Neuronal stem cell (in vitro differentiated cells): ENCODE measurements around the gene WDR46.
"Not testable (repeated sequence)": the region's sequence is repeated elsewhere in the genome, so short reads cannot be mapped to it uniquely, and the experiment has no call there.

ENCODE experiments used
- DNase-seq: peaks from one replicate; pipeline ENCODE4 v3.0.0-alpha.2; 2013; ENCODE audit warnings: low spot score
- H2AFZ ChIP-seq: one replicate; pipeline ENCODE4 v1.6.1; 2013; ENCODE audit warnings: mild to moderate bottlenecking, low read length, inconsistent platforms
- H2AK5ac ChIP-seq: 2 replicates; pipeline ENCODE4 v1.6.1; 2013; ENCODE audit warnings: low read depth, mild to moderate bottlenecking, inconsistent platforms, low read length, moderate library complexity, mixed read lengths
- H2BK120ac ChIP-seq: 2 replicates; pipeline ENCODE4 v1.6.1; 2013; ENCODE audit warnings: low read depth, mild to moderate bottlenecking, inconsistent platforms, low read length, moderate library complexity, mixed read lengths
- H2BK12ac ChIP-seq: one replicate; pipeline ENCODE4 v1.6.1; 2013; ENCODE audit warnings: low read length, inconsistent platforms
- H2BK15ac ChIP-seq: 2 replicates; pipeline ENCODE4 v1.6.1; 2013; ENCODE audit warnings: mild to moderate bottlenecking, low read length, inconsistent platforms, mixed read lengths
- H2BK5ac ChIP-seq: one replicate; pipeline ENCODE4 v1.6.1; 2013; ENCODE audit warnings: inconsistent platforms, mild to moderate bottlenecking, low read length, moderate library complexity
- H3K14ac ChIP-seq: one replicate; pipeline ENCODE4 v1.6.1; 2013; ENCODE audit warnings: low read length, inconsistent platforms
- H3K18ac ChIP-seq: 2 replicates; pipeline ENCODE4 v1.6.1; 2013; ENCODE audit warnings: low read length, inconsistent platforms
- H3K23ac ChIP-seq: 2 replicates; pipeline ENCODE4 v1.6.1; 2013; ENCODE audit warnings: low read depth, mild to moderate bottlenecking, mixed read lengths, low read length, inconsistent platforms; ENCODE audit not compliant: poor library complexity
- H3K27ac ChIP-seq: replicated peaks from 3 replicates; pipeline ENCODE4 v1.5.1; 2013; ENCODE audit warnings: low read length, inconsistent platforms
- H3K27me3 ChIP-seq, 3 experiments: 2 replicates each; pipeline ENCODE4 v1.6.1; 2013; ENCODE audit warnings: low read length in 3 of 3, mild to moderate bottlenecking in 2 of 3, inconsistent platforms in 1 of 3, low read depth in 1 of 3, mixed read lengths in 1 of 3, moderate library complexity in 1 of 3; ENCODE audit not compliant: control insufficient read depth in 3 of 3, insufficient read depth in 3 of 3
- H3K36me3 ChIP-seq, 2 donors: replicated peaks in 1 of 2; 2 replicates each; pipeline ENCODE4 v1.6.1; 2013; ENCODE audit warnings: low read length in 2 of 2; ENCODE audit not compliant: control insufficient read depth in 2 of 2, insufficient read depth in 2 of 2
- H3K4ac ChIP-seq: 2 replicates; pipeline ENCODE4 v1.6.1; 2013; ENCODE audit warnings: inconsistent platforms, mild to moderate bottlenecking, low read length, moderate library complexity
- H3K4me1 ChIP-seq, 2 donors: 1 replicate in 1 of 2; 2 replicates in 1 of 2; pipeline ENCODE4 v1.6.1; 2013; ENCODE audit warnings: low read length in 2 of 2, low read depth in 1 of 2; ENCODE audit not compliant: control insufficient read depth in 2 of 2, insufficient read depth in 1 of 2
- H3K4me2 ChIP-seq: one replicate; pipeline ENCODE4 v1.6.1; 2013; ENCODE audit warnings: mild to moderate bottlenecking, low read length, inconsistent platforms; ENCODE audit not compliant: insufficient read depth, poor library complexity, severe bottlenecking
- H3K4me3 ChIP-seq, 2 donors: 2 replicates each; pipeline ENCODE4 v1.5.1; 2013; ENCODE audit warnings: low read length in 2 of 2, mild to moderate bottlenecking in 2 of 2, inconsistent platforms in 1 of 2, moderate library complexity in 1 of 2
- H3K79me1 ChIP-seq: one replicate; pipeline ENCODE4 v1.6.1; 2013; ENCODE audit warnings: low read depth, mild to moderate bottlenecking, inconsistent platforms, low read length, moderate library complexity
- H3K9ac ChIP-seq: one replicate; pipeline ENCODE4 v1.6.1; 2013; ENCODE audit warnings: mild to moderate bottlenecking, low read depth, low read length, inconsistent platforms; ENCODE audit not compliant: poor library complexity
- H3K9me3 ChIP-seq, 2 donors: replicated peaks in 1 of 2; 2 replicates each; pipeline versions ENCODE3 to v1.6.1; 2013; ENCODE audit warnings: low read length in 2 of 2, mild to moderate bottlenecking in 2 of 2, inconsistent platforms in 1 of 2, low read depth in 1 of 2, mixed read lengths in 1 of 2, moderate library complexity in 1 of 2; ENCODE audit not compliant: control insufficient read depth in 2 of 2, insufficient read depth in 1 of 2
- H4K8ac ChIP-seq: one replicate; pipeline ENCODE4 v1.6.1; 2013; ENCODE audit warnings: low read depth, mild to moderate bottlenecking, inconsistent platforms, low read length, moderate library complexity
- H4K91ac ChIP-seq: one replicate; pipeline ENCODE4 v1.6.1; 2013; ENCODE audit warnings: low read length, low read depth, mild to moderate bottlenecking, inconsistent platforms; ENCODE audit not compliant: poor library complexity
- WGBS, 2 donors: extraction: QIAGEN DNeasy Blood & Tissue Kit; methylation state at CpG; one replicate each; pipeline ENCODE4 v1.1.7; 2013; ENCODE audit warnings: missing lambda C conversion rate in 2 of 2, mixed read lengths in 1 of 2; ENCODE audit not compliant: insufficient read length in 2 of 2, insufficient replicate concordance in 1 of 2; ENCODE audit errors: extremely low coverage in 2 of 2; 5-methylcytosine and 5-hydroxymethylcytosine counted together

Gene WDR46

GRCh38 chr6:33262490-33262889 lies 26.5 kb downstream of the WDR46 start:
- not testable (repeated sequence) for H3K18ac ChIP-seq, H4K8ac ChIP-seq, H3K79me1 ChIP-seq, H4K91ac ChIP-seq, H2AK5ac ChIP-seq, H2BK12ac ChIP-seq, H3K14ac ChIP-seq, H3K27ac ChIP-seq, H2AFZ ChIP-seq, H2BK120ac ChIP-seq, H2BK5ac ChIP-seq, DNase-seq, H3K4ac ChIP-seq, H3K4me1 ChIP-seq, H3K23ac ChIP-seq, H2BK15ac ChIP-seq, H3K27me3 ChIP-seq, H3K9me3 ChIP-seq, H3K4me2 ChIP-seq, H3K9ac ChIP-seq, H3K4me3 ChIP-seq
- no CpG with 5 or more reads among the region's 3 CpGs for WGBS, 2 donors
- H3K36me3 ChIP-seq: peaks cover 28 to 91% of the 10 kb centered on the region in 2 donors

GRCh38 chr6:33259032-33259431 lies 30.0 kb downstream of the WDR46 start:
- WGBS, 2 donors: no CpG with 5 or more reads among the region's 5 CpGs
- Histone ChIP-seq H3K79me1 (no peaks in the 10 kb centered on the region), H3K36me3 (peaks cover 7 to 72% of the 10 kb centered on the region in 2 donors), H3K27ac (no peak overlapping the region), H3K9me3 (no peaks in the 10 kb centered on the region), H3K4me2 (no peak overlapping the region), H2AFZ (no peak overlapping the region), H2AK5ac (no peak overlapping the region), H3K9ac (peak overlapping the region; percentile 4), H3K14ac (no peak overlapping the region), H3K4me3 (no peak overlapping the region), H3K23ac (no peak overlapping the region), H4K8ac (no peak overlapping the region), H4K91ac (no peak overlapping the region), H2BK15ac (no peak overlapping the region), H2BK5ac (no peak overlapping the region), H3K27me3 (no peaks in the 10 kb centered on the region), H3K4me1 (no peaks in the 10 kb centered on the region), H2BK12ac (no peak overlapping the region), H2BK120ac (no peak overlapping the region), H3K4ac (no peak overlapping the region), H3K18ac (no peak overlapping the region)
- DNase-seq: no peak

- WGBS, 2 donors: no CpG with 5 or more reads among the region's 4 CpGs
- H3K14ac ChIP-seq: no peak overlapping the region
- peaks cover 5 to 52% of the 10 kb centered on the region in 2 donors for H3K36me3 ChIP-seq
- no peak overlapping the region for H4K8ac ChIP-seq
- no peak overlapping the region for H2BK5ac ChIP-seq
- no peak overlapping the region for H2AFZ ChIP-seq
- no peak overlapping the region for H3K27ac ChIP-seq
- no peak overlapping the region for H2AK5ac ChIP-seq
- no peak overlapping the region for H2BK15ac ChIP-seq
- H3K4me2 ChIP-seq: no peak overlapping the region
- no peak overlapping the region for H3K9ac ChIP-seq
- H3K9me3 ChIP-seq: no peaks in the 10 kb centered on the region
- H4K91ac ChIP-seq: no peak overlapping the region
- DNase-seq: no peak
- H3K4me3 ChIP-seq: no peak overlapping the region
- H3K4ac ChIP-seq: no peak overlapping the region
- H2BK120ac ChIP-seq: no peak overlapping the region
- peaks cover 4 to 8% of the 10 kb centered on the region in 2 donors for H3K4me1 ChIP-seq
- no peak overlapping the region for H3K18ac ChIP-seq
- H3K79me1 ChIP-seq: no peaks in the 10 kb centered on the region
- no peaks in the 10 kb centered on the region for H3K27me3 ChIP-seq
- H3K23ac ChIP-seq: no peak overlapping the region
- no peak overlapping the region for H2BK12ac ChIP-seq
Measured at GRCh38 chr6:33254591-33254990, 34.4 kb downstream of the WDR46 start.

- Histone ChIP-seq H3K4ac (no peak overlapping the region), H4K8ac (no peak overlapping the region), H3K27ac (no peak overlapping the region), H4K91ac (no peak overlapping the region), H2BK15ac (no peak overlapping the region), H3K9ac (no peak overlapping the region), H3K4me1 (peaks cover 9 to 13% of the 10 kb centered on the region in 2 donors), H3K18ac (no peak overlapping the region), H3K4me3 (no peak overlapping the region), H2BK12ac (no peak overlapping the region), H3K9me3 (no peaks in the 10 kb centered on the region), H2BK120ac (no peak overlapping the region), H2BK5ac (no peak overlapping the region), H3K4me2 (no peak overlapping the region), H2AK5ac (no peak overlapping the region), H3K14ac (no peak overlapping the region), H2AFZ (no peak overlapping the region), H3K27me3 (peaks cover 0 to 3% (median 0%) of the 10 kb centered on the region in 3 experiments), H3K79me1 (no peaks in the 10 kb centered on the region), H3K36me3 (peaks cover 4 to 38% of the 10 kb centered on the region in 2 donors), H3K23ac (no peak overlapping the region)
- no peak for DNase-seq
Measured at GRCh38 chr6:33252759-33253158, 36.3 kb downstream of the WDR46 start.
